K562 (cell line): ENCODE results near the gene FXYD1. TPM values are rescaled to one million over a fixed set of nuclear protein-coding genes. Genes with fewer than 3 reads are reported as not detected.

Experiments used
- BCL6 ChIP-seq: fragments of 250-450 bp; sonication (Bioruptor Pico); IDR thresholded peaks from 2 replicates; pipeline ENCODE4 v1.4.0; 2020
- EHMT2 ChIP-seq: fragments of 450-650 bp; IDR thresholded peaks from 2 replicates; pipeline ENCODE4 v1.6.1; 2018; ENCODE audit warnings: antibody characterized with exemption
- PKNOX1 ChIP-seq: fragments of 450-650 bp; IDR thresholded peaks from 2 replicates; pipeline ENCODE4 v1.6.1; 2016
- RBM14 ChIP-seq: fragments of 200-400 bp; formaldehyde crosslinking; IDR thresholded peaks from 2 replicates; pipeline ENCODE4 v1.6.1; 2018; ENCODE audit warnings: low read depth, mild to moderate bottlenecking, low read length, moderate library complexity, borderline replicate concordance; ENCODE audit not compliant: insufficient read depth
- RBM39 ChIP-seq: fragments of 200-400 bp; formaldehyde crosslinking; optimal IDR thresholded peaks from 2 replicates; pipeline ENCODE3; 2018; ENCODE audit warnings: low read depth, low read length
- SMARCE1 ChIP-seq: fragments of 450-650 bp; IDR thresholded peaks from 2 replicates; pipeline ENCODE4 v1.7.1; 2016; ENCODE audit warnings: mild to moderate bottlenecking
- ZNF512 ChIP-seq: IDR thresholded peaks from 2 replicates; pipeline ENCODE4 v1.6.1; 2016; ENCODE audit warnings: missing genetic modification characterization, missing compliant biosample characterization
- polyA plus RNA-seq, 8 experiments: library from polyadenylated mRNA; depleted of rRNA in 4 of 8; stranded (reverse) in 5 of 8; unstranded in 3 of 8; fragments of >200 nt; fragmentation: Nextera tagmentation in 2 of 8; fragmentation: Illumina TruSeq in 1 of 8; extraction: Ambion mirVana in 2 of 8; extraction: Trizol in 1 of 8; gene quantifications; 2 replicates each; pipeline versions ENCODE4 v1.2.1 to v1.2.3, GENCODE V29; 2011 to 2014; ENCODE audit warnings: inconsistent platforms in 1 of 8, missing spikeins in 1 of 8
- total RNA-seq, 7 experiments: library from RNA; depleted of rRNA in 6 of 7; stranded (reverse); fragments of >200 nt in 6 of 7; fragmentation: Illumina TruSeq in 2 of 7; extraction: Trizol in 2 of 7; gene quantifications; 2 replicates each; pipeline versions ENCODE4 v1.2.1 to v1.2.3, GENCODE V29; 2011 to 2021; ENCODE audit warnings: low replicate concordance in 1 of 7
- TF ChIP-seq, protein P1 (sequence below), 2 experiments: fragments of 450-650 bp in 1 of 2; sonication (generic) in 1 of 2; formaldehyde crosslinking in 1 of 2; IDR thresholded peaks; 2 replicates each; pipeline versions ENCODE4 v1.7.1 to v1.9.0; 2016 to 2022; ENCODE audit warnings: inconsistent platforms in 1 of 2, mild to moderate bottlenecking in 1 of 2, missing genetic modification reagents in 1 of 2

Gene FXYD1
- total and polyA plus RNA-seq, 9 of the 15 experiments (the other 6 are each of a cell fraction or from before 2014, with no cell fraction given), result 0.40 to 3.2 (median 1.8) TPM; not detected in 3

- TF ChIP-seq, protein P1, sequence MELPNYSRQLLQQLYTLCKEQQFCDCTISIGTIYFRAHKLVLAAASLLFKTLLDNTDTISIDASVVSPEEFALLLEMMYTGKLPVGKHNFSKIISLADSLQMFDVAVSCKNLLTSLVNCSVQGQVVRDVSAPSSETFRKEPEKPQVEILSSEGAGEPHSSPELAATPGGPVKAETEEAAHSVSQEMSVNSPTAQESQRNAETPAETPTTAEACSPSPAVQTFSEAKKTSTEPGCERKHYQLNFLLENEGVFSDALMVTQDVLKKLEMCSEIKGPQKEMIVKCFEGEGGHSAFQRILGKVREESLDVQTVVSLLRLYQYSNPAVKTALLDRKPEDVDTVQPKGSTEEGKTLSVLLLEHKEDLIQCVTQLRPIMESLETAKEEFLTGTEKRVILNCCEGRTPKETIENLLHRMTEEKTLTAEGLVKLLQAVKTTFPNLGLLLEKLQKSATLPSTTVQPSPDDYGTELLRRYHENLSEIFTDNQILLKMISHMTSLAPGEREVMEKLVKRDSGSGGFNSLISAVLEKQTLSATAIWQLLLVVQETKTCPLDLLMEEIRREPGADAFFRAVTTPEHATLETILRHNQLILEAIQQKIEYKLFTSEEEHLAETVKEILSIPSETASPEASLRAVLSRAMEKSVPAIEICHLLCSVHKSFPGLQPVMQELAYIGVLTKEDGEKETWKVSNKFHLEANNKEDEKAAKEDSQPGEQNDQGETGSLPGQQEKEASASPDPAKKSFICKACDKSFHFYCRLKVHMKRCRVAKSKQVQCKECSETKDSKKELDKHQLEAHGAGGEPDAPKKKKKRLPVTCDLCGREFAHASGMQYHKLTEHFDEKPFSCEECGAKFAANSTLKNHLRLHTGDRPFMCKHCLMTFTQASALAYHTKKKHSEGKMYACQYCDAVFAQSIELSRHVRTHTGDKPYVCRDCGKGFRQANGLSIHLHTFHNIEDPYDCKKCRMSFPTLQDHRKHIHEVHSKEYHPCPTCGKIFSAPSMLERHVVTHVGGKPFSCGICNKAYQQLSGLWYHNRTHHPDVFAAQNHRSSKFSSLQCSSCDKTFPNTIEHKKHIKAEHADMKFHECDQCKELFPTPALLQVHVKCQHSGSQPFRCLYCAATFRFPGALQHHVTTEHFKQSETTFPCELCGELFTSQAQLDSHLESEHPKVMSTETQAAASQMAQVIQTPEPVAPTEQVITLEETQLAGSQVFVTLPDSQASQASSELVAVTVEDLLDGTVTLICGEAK (IDR thresholded peaks at IDR 0.05), result 0 out of 2 replicates have a peak, but pooled peaks have one; percentile 26
- TF ChIP-seq, protein P1 (CRISPR knock-in tag; IDR thresholded peaks at IDR 0.05), result no peak
- TF ChIP-seq ZNF512 (tag), result peak; percentile 99
- no peak for TF ChIP-seq BCL6 (CRISPR knock-in tag)
- peak; percentile 74 for TF ChIP-seq RBM39
- TF ChIP-seq EHMT2, result 0 out of 2 replicates have a peak, but pooled peaks have one; percentile 9
- TF ChIP-seq SMARCE1, result no peak
- peak; percentile 24; the same call in 1 of the 2 replicates for TF ChIP-seq PKNOX1
- no peak for TF ChIP-seq RBM14
- TF ChIP-seq, all 486 proteins: peak for 11
Measured at GRCh38 chr19:35095667-35096368, 42.8 kb upstream of the FXYD1 start (continued).
